Panc1 (cell line): ENCODE measurements around the gene SHC4.

Source experiments
- CTCF ChIP-seq: fragments of 450-650 bp; IDR thresholded peaks from 2 replicates; pipeline ENCODE4 v1.5.1; 2017; ENCODE audit warnings: mild to moderate bottlenecking
- POLR2AphosphoS5 ChIP-seq: IDR thresholded peaks from 2 replicates; pipeline ENCODE4 v1.6.1; 2012; ENCODE audit warnings: mild to moderate bottlenecking, low read depth, low read length, moderate library complexity
- REST ChIP-seq, 2 experiments: IDR thresholded peaks; 2 replicates each; pipeline ENCODE4 v1.6.1; 2011 to 2012; ENCODE audit warnings: low read depth in 2 of 2, control low read depth in 1 of 2, low read length in 1 of 2, mild to moderate bottlenecking in 1 of 2, moderate library complexity in 1 of 2; ENCODE audit not compliant: insufficient read depth in 1 of 2
- SIN3A ChIP-seq: IDR thresholded peaks from 2 replicates; pipeline ENCODE4 v1.6.1; 2012; ENCODE audit warnings: low read depth, mild to moderate bottlenecking, low read length, moderate library complexity, borderline replicate concordance; ENCODE audit not compliant: insufficient read depth
- TCF7L2 ChIP-seq: IDR thresholded peaks from 2 replicates; pipeline ENCODE4 v1.6.1; 2011; ENCODE audit warnings: mild to moderate bottlenecking, low read depth, low read length, inconsistent platforms

- TF ChIP-seq CTCF (no peak), POLR2AphosphoS5 (no peak), SIN3A (no peak), REST (IDR thresholded peaks at IDR 0.05; ENCODE audit: insufficient read depth in 1 of 2, low read depth in 2 of 2, low read length in 1 of 2) (no peak), TCF7L2 (no peak)
Measured at GRCh38 chr15:48968066-48968465, 4.3 kb upstream of the SHC4 start.
